Testis (tissue), 2 donors: ENCODE data around the gene RAPSN.

Experiments used
- CTCF ChIP-seq, 3 experiments: fragments of 450-650 bp in 2 of 3; fragments of 200-600 bp in 1 of 3; sonication (generic) in 1 of 3; IDR thresholded peaks; one replicate each; pipeline ENCODE4 v1.5.1; 2016 to 2019; ENCODE audit warnings: antibody characterized with exemption in 3 of 3, mild to moderate bottlenecking in 2 of 3, moderate library complexity in 1 of 3
- POLR2A ChIP-seq: fragments of 450-650 bp; IDR thresholded peaks from one replicate; pipeline ENCODE4 v1.6.1; 2017; ENCODE audit warnings: antibody characterized with exemption, mild to moderate bottlenecking, moderate library complexity

DNA sequence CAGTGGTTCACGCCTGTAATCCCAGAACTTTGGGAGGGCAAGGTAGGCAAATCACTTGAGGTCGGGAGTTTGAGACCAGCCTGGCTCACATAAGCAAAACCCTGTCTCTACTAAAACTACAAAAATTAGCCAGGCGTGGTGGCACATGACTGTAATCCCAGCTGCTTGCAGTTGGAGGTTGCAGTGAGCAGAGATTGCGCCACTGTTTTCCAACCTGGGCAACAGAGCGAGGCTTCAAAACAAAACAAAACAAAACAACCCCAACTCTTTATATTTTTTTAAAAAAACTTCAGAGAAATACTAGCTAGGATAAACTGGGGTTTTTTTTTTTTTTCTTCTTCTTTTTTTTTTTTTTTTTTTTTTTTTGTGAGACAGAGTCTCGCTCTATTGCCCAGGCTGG, 31.8 kb upstream of the RAPSN start:
- TF ChIP-seq CTCF (IDR thresholded peaks at IDR 0.05) (no peak), POLR2A (no peak)
